Neuron (in vitro differentiated cells): ENCODE results near the gene GABPA.

Source experiments
- H2AFZ ChIP-seq: one replicate; pipeline ENCODE4 v1.6.1; 2013; ENCODE audit warnings: low read depth, mild to moderate bottlenecking, inconsistent platforms, low read length, moderate library complexity
- H3K27me3 ChIP-seq: one replicate; pipeline ENCODE4 v1.6.1; 2013; ENCODE audit warnings: low read length; ENCODE audit not compliant: insufficient read depth
- H3K36me3 ChIP-seq: one replicate; pipeline ENCODE4 v1.6.1; 2013; ENCODE audit warnings: low read length; ENCODE audit not compliant: insufficient read depth
- H3K4me1 ChIP-seq: one replicate; pipeline ENCODE4 v1.6.1; 2013; ENCODE audit warnings: low read length; ENCODE audit not compliant: insufficient read depth
- H3K4me3 ChIP-seq: 2 replicates; pipeline ENCODE4 v1.5.1; 2013; ENCODE audit warnings: mild to moderate bottlenecking, low read length, moderate library complexity
- H3K9me3 ChIP-seq: one replicate; pipeline ENCODE4 v1.6.1; 2013; ENCODE audit warnings: low read length

Gene GABPA

GRCh38 chr21:25791319-25791718, 56.5 kb downstream of the GABPA start:
- Histone ChIP-seq H3K4me3 (no peak overlapping the region), H2AFZ (peak overlapping the region; percentile 89), H3K27me3 (no peaks in the 10 kb centered on the region), H3K4me1 (peaks cover 3% of the 10 kb centered on the region), H3K36me3 (no peaks in the 10 kb centered on the region), H3K9me3 (no peaks in the 10 kb centered on the region)

- Histone ChIP-seq H3K9me3 (no peaks in the 10 kb centered on the region), H3K4me3 (no peak overlapping the region), H3K4me1 (no peaks in the 10 kb centered on the region), H3K27me3 (no peaks in the 10 kb centered on the region), H3K36me3 (no peaks in the 10 kb centered on the region), H2AFZ (no peak overlapping the region)
Observed at GRCh38 chr21:25801217-25802014, 66.6 kb downstream of the GABPA start.

- H3K4me3 ChIP-seq, result no peak overlapping the region
- no peak overlapping the region for H2AFZ ChIP-seq
Observed at GRCh38 chr21:25806060-25806459, 71.3 kb downstream of the GABPA start.

DNA sequence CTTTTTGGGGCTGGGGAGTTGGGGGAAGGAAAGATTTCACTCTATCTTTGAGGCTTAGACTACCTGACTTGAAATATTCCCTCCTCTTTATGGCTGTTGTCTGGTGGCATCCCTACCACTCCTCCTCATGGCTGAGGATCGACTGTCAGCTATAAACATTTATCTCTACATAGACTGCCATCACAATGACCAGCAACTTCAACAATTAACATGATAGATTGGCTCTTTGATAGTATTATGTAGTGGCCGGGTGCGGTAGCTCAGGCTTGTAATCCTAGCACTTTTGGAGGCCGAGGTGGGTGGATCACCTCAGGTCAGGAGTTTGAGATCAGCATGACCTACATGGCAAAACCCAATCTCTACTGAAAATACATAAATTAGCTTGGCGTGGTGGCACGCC, 72.4 kb downstream of the GABPA start:
- peaks cover 3% of the 10 kb centered on the region for H3K27me3 ChIP-seq
- no peaks in the 10 kb centered on the region for H3K36me3 ChIP-seq
- H3K9me3 ChIP-seq, result no peaks in the 10 kb centered on the region
- H2AFZ ChIP-seq, result no peak overlapping the region
- H3K4me1 ChIP-seq, result no peaks in the 10 kb centered on the region
- no peak overlapping the region for H3K4me3 ChIP-seq

More at GRCh38 chr21:25806060-25806459, 71.3 kb downstream of the GABPA start:
- H3K36me3 ChIP-seq, result no peaks in the 10 kb centered on the region
- H3K4me1 ChIP-seq, result no peaks in the 10 kb centered on the region
- H3K27me3 ChIP-seq, result peaks cover 3% of the 10 kb centered on the region
- no peaks in the 10 kb centered on the region for H3K9me3 ChIP-seq

DNA sequence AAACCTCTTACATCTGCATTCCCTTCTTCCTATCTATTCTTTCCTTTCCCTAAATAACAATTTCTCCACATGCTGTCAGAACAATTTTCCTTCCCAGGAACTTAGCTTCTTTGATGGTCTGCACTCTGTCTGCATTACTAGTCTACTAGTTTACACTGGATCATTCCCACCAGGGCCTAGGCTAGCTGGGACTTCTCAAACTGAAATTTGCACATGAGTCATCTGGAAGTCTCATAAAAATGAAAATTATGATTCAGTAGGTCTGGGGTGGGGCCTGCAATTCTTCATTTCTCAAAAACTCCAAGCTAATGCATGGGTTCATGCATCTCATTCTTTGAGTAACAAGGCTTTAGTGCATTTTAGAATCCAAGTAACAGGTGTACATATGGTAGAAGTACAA, 74.2 kb downstream of the GABPA start:
- Histone ChIP-seq H3K36me3 (no peaks in the 10 kb centered on the region), H3K9me3 (no peaks in the 10 kb centered on the region), H3K4me3 (no peak overlapping the region), H2AFZ (no peak overlapping the region), H3K4me1 (no peaks in the 10 kb centered on the region), H3K27me3 (peaks cover 3% of the 10 kb centered on the region)

DNA sequence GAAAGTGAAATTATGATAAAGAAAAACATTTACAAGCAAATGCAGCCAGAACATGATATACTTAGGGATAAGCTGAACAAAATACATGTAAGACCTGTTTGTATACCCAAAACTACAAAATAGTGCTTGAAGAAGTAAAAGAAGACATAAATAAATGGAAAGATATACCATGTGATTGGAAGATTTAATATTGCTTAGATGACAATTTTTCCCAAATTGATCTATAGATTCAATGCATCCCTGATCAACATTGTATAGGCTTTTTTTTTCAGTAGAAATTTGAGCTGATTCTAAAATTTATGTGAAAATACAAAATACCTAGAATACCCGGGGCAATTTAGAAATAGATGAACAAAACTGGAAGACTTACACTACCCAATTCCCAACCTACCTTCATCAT, 76.4 kb downstream of the GABPA start:
- Histone ChIP-seq H3K27me3 (peaks cover 3% of the 10 kb centered on the region), H3K36me3 (no peaks in the 10 kb centered on the region), H2AFZ (no peak overlapping the region), H3K4me1 (no peaks in the 10 kb centered on the region), H3K9me3 (no peaks in the 10 kb centered on the region), H3K4me3 (no peak overlapping the region)

DNA sequence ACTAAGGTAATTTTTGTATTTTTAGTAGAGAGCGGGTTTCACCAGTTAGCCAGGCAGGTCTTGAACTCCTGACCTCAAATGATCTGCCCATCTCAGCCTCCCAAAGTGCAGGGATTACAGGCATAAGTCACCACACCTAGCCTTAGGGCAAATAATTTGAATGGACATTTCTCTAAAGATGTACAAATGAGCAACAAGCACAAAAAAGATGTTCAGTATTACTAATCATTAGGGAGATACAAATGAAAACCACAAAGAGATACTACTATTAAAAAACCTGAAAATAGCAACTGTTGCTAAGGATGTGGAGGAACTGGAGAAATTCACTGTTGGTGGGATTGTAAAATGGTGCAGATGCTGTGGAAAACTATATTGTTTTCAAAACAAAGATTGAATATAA, 79.1 kb downstream of the GABPA start:
- Histone ChIP-seq H3K4me3 (no peak overlapping the region), H2AFZ (no peak overlapping the region), H3K36me3 (no peaks in the 10 kb centered on the region), H3K4me1 (no peaks in the 10 kb centered on the region), H3K27me3 (no peaks in the 10 kb centered on the region), H3K9me3 (no peaks in the 10 kb centered on the region)

DNA sequence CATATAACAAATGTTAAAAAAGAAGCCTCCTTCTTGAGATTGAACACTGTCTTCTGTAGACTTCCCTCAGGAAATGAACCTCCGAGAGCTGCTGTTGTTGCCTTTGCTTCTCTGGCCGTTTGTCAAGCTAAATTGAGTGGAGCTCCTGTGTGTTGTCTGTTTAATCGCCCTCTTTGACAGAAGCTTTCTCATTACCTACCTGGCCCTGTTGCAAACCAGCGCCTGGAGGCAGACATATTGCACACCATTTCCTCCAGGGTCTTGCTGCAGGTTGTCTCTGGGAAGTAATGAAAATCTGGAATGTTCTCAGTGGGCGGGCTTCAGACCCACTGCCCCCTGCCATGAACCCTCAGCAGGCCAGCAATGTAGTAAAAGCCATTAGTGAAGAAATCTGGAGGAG, 83.3 kb downstream of the GABPA start:
- no peaks in the 10 kb centered on the region for H3K36me3 ChIP-seq
- H3K4me3 ChIP-seq, result no peak overlapping the region
- H3K27me3 ChIP-seq, result no peaks in the 10 kb centered on the region
- no peak overlapping the region for H2AFZ ChIP-seq
- no peaks in the 10 kb centered on the region for H3K9me3 ChIP-seq
- H3K4me1 ChIP-seq, result no peaks in the 10 kb centered on the region

- Histone ChIP-seq H3K4me3 (no peak overlapping the region), H3K27me3 (no peaks in the 10 kb centered on the region), H3K9me3 (no peaks in the 10 kb centered on the region), H3K36me3 (no peaks in the 10 kb centered on the region), H3K4me1 (no peaks in the 10 kb centered on the region), H2AFZ (no peak overlapping the region)
Observed at GRCh38 chr21:25818551-25818950, 83.8 kb downstream of the GABPA start.
